ENCODE results near the gene SLC9A7. TPM values are rescaled to one million over a fixed set of nuclear protein-coding genes. Genes with fewer than 3 reads are reported as not detected.

The SLC9A7 gene
- total and polyA plus RNA-seq, 2 donors (not counting 3 experiments of a cell fraction or from before 2014, with no cell fraction given): 4.6 to 7.5 TPM

- Histone ChIP-seq H3K9ac (replicated peaks; ENCODE audit: extremely low read depth, insufficient read depth, low read length) (no peak overlapping the region), H4K20me1 (replicated peaks; ENCODE audit: control insufficient read depth, extremely low read depth, insufficient read depth, low read length) (no peaks in the 10 kb centered on the region), H3K27me3 (ENCODE audit: control insufficient read depth in 2 of 2, insufficient read depth in 2 of 2, low read length in 2 of 2) (no peaks in the 10 kb centered on the region), H3K9me1 (replicated peaks; ENCODE audit: control insufficient read depth, extremely low read depth, insufficient read depth, low read length) (no peaks in the 10 kb centered on the region), H3K4me3 (replicated peaks in 1 of 3; ENCODE audit: insufficient read depth in 1 of 3, low read depth in 1 of 3, low read length in 3 of 3) (no peak overlapping the region), H2AFZ (ENCODE audit: low read depth, low read length) (no peak overlapping the region), H3K4me2 (ENCODE audit: insufficient read depth, low read length) (no peak overlapping the region), H3K27ac (ENCODE audit: insufficient read depth, low read depth, low read length) (no peak overlapping the region), H3K9me3 (replicated peaks; ENCODE audit: control insufficient read depth, insufficient read depth, low read length) (no peaks in the 10 kb centered on the region), H3K4me1 (ENCODE audit: control insufficient read depth, extremely low read depth, insufficient read depth, low read length) (no peaks in the 10 kb centered on the region), H3K79me2 (ENCODE audit: control insufficient read depth, insufficient read depth, low read length) (no peaks in the 10 kb centered on the region), H3K36me3 (ENCODE audit: control insufficient read depth in 2 of 2, extremely low read depth in 1 of 2, insufficient read depth in 2 of 2, low read length in 2 of 2) (no peaks in the 10 kb centered on the region)
- ChIA-PET POLR2A (no interaction called here), CTCF (no interaction called here)
- intact Hi-C loops (cut with micrococcal nuclease) (no loop called here), dilution Hi-C loops (cut with MboI; ENCODE audit: extremely low pct_ligation_motif_present, low sequenced_read_pairs) (no loop called here)
- FAIRE-seq: no peak
- TF ChIP-seq EZH2 (IDR thresholded peaks at IDR 0.05; ENCODE audit: borderline replicate concordance, low read depth, low read length, severe bottlenecking) (no peak), MYC (IDR thresholded peaks at IDR 0.05; ENCODE audit: low read depth, low read length) (no peak), FOS (IDR thresholded peaks at IDR 0.05; ENCODE audit: borderline replicate concordance, insufficient read depth, low read length) (no peak), POLR2A (IDR thresholded peaks at IDR 0.05; ENCODE audit: low read depth, low read length) (no peak), GATA2 (IDR thresholded peaks at IDR 0.05; ENCODE audit: insufficient read depth, insufficient read length, low read depth, low read length) (no peak), JUN (IDR thresholded peaks at IDR 0.05; ENCODE audit: borderline replicate concordance, insufficient read depth, insufficient read length, low read depth) (no peak), POLR2AphosphoS5 (IDR thresholded peaks at IDR 0.05; ENCODE audit: insufficient read depth, low read depth, low read length) (no peak)
- TF ChIP-seq, protein P1, sequence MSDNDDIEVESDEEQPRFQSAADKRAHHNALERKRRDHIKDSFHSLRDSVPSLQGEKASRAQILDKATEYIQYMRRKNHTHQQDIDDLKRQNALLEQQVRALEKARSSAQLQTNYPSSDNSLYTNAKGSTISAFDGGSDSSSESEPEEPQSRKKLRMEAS (IDR thresholded peaks at IDR 0.05; ENCODE audit: insufficient read depth, insufficient read length): no peak
- TF ChIP-seq, protein P2, sequence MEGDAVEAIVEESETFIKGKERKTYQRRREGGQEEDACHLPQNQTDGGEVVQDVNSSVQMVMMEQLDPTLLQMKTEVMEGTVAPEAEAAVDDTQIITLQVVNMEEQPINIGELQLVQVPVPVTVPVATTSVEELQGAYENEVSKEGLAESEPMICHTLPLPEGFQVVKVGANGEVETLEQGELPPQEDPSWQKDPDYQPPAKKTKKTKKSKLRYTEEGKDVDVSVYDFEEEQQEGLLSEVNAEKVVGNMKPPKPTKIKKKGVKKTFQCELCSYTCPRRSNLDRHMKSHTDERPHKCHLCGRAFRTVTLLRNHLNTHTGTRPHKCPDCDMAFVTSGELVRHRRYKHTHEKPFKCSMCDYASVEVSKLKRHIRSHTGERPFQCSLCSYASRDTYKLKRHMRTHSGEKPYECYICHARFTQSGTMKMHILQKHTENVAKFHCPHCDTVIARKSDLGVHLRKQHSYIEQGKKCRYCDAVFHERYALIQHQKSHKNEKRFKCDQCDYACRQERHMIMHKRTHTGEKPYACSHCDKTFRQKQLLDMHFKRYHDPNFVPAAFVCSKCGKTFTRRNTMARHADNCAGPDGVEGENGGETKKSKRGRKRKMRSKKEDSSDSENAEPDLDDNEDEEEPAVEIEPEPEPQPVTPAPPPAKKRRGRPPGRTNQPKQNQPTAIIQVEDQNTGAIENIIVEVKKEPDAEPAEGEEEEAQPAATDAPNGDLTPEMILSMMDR (IDR thresholded peaks at IDR 0.05; ENCODE audit: extremely low read depth in 1 of 2, insufficient read depth in 1 of 2, low read depth in 1 of 2, low read length in 2 of 2): no peak
- no peak for DNase-seq (ENCODE audit: low read depth, low spot score)
- no TSS peak for BruUV-seq (replicated peaks)
Measured at GRCh38 chrX:46695491-46695890, 63.4 kb downstream of the SLC9A7 start.
